ENCODE data around the gene ZNG1A.
"Not testable (repeated sequence)": the region's sequence is repeated elsewhere in the genome, so short reads cannot be mapped to it uniquely, and the experiment has no call there.

DNA sequence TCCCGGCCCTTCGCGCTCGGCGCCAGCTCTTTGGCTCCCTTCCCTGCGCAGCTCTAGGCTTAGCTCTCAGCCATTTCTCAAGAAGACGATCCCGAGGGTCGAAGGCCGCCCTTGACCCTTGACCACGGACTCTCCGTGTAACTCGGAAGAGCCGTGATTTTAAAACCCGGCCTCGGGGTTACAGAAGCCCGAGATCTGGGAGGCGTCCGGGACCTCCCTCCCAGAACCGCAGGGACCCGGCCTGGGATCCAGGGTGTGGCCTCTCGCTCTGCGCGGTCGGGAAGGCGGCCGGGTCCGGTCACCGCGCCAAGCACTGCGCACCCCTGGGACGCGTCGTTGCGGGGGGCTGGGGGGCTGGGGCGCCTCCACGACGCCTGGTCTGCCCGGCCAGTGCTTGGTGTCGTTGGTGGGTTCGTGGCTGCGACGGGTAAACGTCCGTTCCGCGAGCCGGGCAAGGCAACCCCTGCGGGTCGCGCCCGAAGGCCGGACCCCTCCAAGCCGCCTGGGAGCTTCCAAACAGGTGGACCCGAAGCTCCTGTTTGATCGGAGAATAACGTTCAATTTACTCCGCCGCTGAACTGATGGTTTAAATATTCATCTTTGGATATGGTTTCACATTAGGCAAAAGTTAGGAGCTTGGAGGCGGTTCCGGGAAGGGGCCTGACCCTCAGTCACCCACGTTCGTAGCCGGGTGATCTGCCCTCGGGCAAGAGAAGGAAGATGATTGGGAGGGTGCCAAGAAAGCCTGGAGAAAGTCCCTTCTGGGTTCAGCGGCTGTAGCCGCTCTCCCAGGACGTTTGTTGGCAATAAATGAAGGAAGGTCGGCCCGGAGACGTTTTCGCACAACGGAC, 64.4 kb downstream of the ZNG1A start:
- TF ChIP-seq, protein P1, sequence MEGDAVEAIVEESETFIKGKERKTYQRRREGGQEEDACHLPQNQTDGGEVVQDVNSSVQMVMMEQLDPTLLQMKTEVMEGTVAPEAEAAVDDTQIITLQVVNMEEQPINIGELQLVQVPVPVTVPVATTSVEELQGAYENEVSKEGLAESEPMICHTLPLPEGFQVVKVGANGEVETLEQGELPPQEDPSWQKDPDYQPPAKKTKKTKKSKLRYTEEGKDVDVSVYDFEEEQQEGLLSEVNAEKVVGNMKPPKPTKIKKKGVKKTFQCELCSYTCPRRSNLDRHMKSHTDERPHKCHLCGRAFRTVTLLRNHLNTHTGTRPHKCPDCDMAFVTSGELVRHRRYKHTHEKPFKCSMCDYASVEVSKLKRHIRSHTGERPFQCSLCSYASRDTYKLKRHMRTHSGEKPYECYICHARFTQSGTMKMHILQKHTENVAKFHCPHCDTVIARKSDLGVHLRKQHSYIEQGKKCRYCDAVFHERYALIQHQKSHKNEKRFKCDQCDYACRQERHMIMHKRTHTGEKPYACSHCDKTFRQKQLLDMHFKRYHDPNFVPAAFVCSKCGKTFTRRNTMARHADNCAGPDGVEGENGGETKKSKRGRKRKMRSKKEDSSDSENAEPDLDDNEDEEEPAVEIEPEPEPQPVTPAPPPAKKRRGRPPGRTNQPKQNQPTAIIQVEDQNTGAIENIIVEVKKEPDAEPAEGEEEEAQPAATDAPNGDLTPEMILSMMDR (IDR thresholded peaks at IDR 0.05), result not testable (repeated sequence)
- TF ChIP-seq POLR2A (IDR thresholded peaks at IDR 0.05), result not testable (repeated sequence)
